Motor neuron (in vitro differentiated cells): ENCODE measurements around the gene C11orf65. TPM values are rescaled to one million over a fixed set of nuclear protein-coding genes. Genes with fewer than 3 reads are reported as not detected.
"Not testable (repeated sequence)": the region's sequence is repeated elsewhere in the genome, so short reads cannot be mapped to it uniquely, and the experiment has no call there.

Experiments
- ATAC-seq, 8 experiments: fragments of 200-7000 bp; cut with Tn5 transposase; replicated peaks in 6 of 8; 2 replicates each; pipeline ENCODE4 v1.8.0; 2021; ENCODE audit warnings: mild to moderate bottlenecking in 8 of 8, moderate library complexity in 8 of 8
- H3K27ac ChIP-seq, 2 donors: fragments of 250-450 bp; sonication (Bioruptor Pico); 2 replicates each; pipeline ENCODE4 v1.9.0; 2021; ENCODE audit warnings: antibody characterized with exemption in 2 of 2, mild to moderate bottlenecking in 2 of 2, moderate library complexity in 1 of 2
- H3K4me1 ChIP-seq, 2 donors: fragments of 250-450 bp; sonication (Bioruptor Pico); replicated peaks in 1 of 2; 2 replicates each; pipeline ENCODE4 v1.6.1; 2021; ENCODE audit warnings: antibody characterized with exemption in 2 of 2, mild to moderate bottlenecking in 2 of 2, moderate library complexity in 1 of 2
- H3K4me3 ChIP-seq, 5 donors: fragments of 250-450 bp; sonication (Bioruptor Pico); 2 replicates each; pipeline ENCODE4 v1.9.0; 2021; ENCODE audit warnings: antibody characterized with exemption in 5 of 5, mild to moderate bottlenecking in 5 of 5, moderate library complexity in 4 of 5
- WGBS, 10 experiments: fragments of 450-650 bp; shearing (Covaris generic); methylation state at CpG; one replicate each; pipeline ENCODE4 v1.0.0; 2022; 5-methylcytosine and 5-hydroxymethylcytosine counted together
- in situ Hi-C, 9 experiments: fragments of 400-800 bp; cut with MboI; loops; one replicate each; pipeline ENCODE4 v1.15.0; 2021; ENCODE audit warnings: low sequenced_read_pairs in 9 of 9, low pct_unique_long_range_greater_than_20kb in 2 of 9; ENCODE audit not compliant: unreplicated experiment in 9 of 9
- total RNA-seq, 8 experiments: library from RNA; unstranded; fragments of 300-600 nt; gene quantifications; 2 replicates each; pipeline versions ENCODE4 v1.2.3 to v1.2.4, GENCODE V29; 2022

Gene C11orf65
- total RNA-seq, 8 experiments from 2014 or later, result 1.4 to 4.0 (median 2.9) TPM

DNA sequence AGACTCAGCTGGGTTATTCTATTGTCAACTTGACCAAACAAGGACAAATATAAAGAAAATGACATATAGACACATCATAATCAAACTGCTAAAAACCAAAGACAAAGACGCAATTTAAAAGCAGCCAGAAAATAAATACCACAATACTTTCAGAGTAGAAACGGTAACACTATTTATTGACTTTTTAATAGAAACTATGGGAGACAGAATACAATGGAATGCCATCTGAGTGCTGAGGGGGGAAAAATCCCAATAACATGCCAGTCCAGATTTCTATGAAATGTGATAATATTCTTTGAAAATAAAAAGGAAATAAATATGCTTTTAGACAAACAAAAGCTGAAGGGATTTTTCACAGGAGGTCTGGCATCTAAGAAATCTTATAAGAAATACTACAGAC lies 30.7 kb downstream of the C11orf65 start:
- ATAC-seq, result no peak
- in situ Hi-C loops, result no loop called here
- Histone ChIP-seq H3K4me3 (no peak overlapping the region), H3K4me1 (no peaks in the 10 kb centered on the region), H3K27ac (no peak overlapping the region)
- WGBS, 10 experiments, result 56 to 100% (median 93%) methylated on average over 1 to 2 of the region's 2 CpGs

DNA sequence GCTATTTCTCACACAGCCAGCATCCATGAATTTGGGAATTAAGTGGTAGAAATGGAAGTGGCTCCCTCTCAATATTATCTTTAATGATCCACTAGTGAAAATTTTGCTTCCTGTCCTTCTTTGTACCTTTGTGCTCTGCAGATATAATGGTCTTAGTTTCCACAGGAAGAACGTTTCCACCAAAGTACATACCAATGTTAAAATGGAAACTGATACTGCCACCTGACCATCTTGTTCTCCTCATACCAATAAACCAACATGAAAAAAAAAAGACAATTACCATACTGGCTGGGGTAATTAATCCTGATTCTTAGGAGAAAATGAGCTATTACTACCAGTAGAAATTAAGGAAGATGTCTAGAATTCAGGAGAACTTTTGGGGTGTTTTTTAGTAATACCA lies 32.3 kb downstream of the C11orf65 start:
- Histone ChIP-seq H3K27ac (no peak overlapping the region), H3K4me1 (no peaks in the 10 kb centered on the region), H3K4me3 (no peak overlapping the region)
- 40 to 100% (median 79%) methylated on average over 1 of the region's 1 CpG; no CpG with 5 or more reads in 6 of the 10 experiments for WGBS, 10 experiments
- in situ Hi-C loops, result no loop called here
- ATAC-seq, result no peak

DNA sequence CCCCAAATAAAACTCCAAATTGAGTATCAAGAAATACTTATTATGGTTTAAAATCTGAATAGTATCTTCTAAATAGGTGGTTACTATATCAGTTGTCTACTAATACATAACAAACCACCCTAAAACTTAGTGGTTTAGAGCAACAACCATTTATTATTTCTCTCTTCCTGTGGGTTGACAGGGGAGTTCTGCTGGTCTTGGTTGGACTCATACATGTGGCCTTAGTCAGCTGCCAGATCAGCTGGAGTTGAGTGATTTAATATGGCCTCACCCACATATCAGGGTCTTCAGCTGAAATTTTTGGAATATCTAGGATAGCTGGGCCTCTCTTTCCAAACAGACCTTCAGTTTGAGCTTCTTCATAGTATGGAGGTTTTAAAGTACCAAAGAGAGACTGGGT lies 34.5 kb downstream of the C11orf65 start:
- no peak for ATAC-seq
- H3K27ac ChIP-seq, result no peak overlapping the region
- no peaks in the 10 kb centered on the region for H3K4me1 ChIP-seq
- in situ Hi-C loops, result no loop called here
- H3K4me3 ChIP-seq, result no peak overlapping the region

DNA sequence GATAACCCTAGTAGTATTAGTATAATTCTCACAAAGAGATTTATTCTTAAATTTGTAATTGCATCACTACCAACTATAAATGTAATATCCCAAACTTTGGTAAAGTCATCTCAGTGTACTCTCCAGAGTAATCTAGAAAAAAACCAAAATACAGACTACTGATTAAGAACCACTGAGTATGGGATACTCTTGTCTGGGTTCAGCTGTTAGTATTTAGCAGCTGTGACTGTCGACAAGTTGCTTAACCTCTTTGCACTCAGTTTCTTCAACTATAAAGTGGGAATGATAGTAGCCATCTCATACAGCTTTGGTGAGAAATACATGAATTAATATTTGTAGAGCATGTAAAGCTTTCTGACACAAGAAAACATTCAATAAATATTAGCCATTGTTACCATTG lies 35.3 kb downstream of the C11orf65 start:
- ATAC-seq, result no peak
- H3K27ac ChIP-seq, result no peak overlapping the region
- no peak overlapping the region for H3K4me3 ChIP-seq
- in situ Hi-C loops, result no loop called here
- H3K4me1 ChIP-seq, result no peaks in the 10 kb centered on the region
- WGBS, 10 experiments, result 13 to 100% (median 75%) methylated on average over 1 of the region's 1 CpG; no CpG with 5 or more reads in 2 of the 10 experiments

DNA sequence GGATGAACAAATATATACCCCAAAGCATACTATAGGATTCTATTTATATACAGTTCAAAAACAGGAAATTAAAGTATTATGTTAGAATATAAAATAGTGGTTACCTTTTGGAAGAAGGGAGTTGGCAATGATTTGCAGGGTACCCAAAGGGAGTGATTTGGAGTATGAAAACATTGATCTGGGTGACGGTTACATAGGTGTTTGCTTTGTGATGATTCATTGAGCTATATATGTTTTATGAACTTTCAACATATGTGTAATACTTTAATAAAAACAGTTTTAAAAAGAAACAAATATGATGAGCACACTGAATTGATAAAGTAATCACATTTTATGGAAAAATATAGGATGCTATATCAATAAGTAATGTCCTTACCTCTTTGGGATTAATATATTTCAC lies 36.0 kb downstream of the C11orf65 start:
- Histone ChIP-seq H3K4me1 (no peaks in the 10 kb centered on the region), H3K27ac (no peak overlapping the region), H3K4me3 (no peak overlapping the region)
- 43 to 100% (median 100%) methylated on average over 1 of the region's 1 CpG; no CpG with 5 or more reads in 4 of the 10 experiments for WGBS, 10 experiments
- no peak for ATAC-seq
- in situ Hi-C loops, result no loop called here

DNA sequence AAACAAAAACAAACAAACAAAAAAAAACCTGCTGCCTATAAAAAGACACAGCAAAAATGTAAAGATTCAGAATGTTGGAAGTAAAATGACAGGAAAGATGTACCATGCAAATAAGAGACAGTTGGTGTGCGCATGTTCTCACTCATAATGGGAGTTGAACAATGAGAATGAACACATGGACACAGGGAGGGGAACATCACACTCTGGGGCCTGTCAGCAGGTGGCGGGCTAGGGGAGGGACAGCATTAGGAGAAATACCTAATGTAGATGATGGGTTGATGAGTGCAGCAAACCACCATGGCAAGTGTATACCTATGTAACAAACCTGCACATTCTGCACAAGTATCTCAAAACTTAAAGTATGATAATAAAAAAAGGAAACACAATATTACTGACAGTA lies 49.8 kb downstream of the C11orf65 start:
- in situ Hi-C loops, H3K4me3 ChIP-seq, H3K27ac ChIP-seq, H3K4me1 ChIP-seq: not testable (repeated sequence)
- WGBS, 10 experiments, result 35 to 100% (median 93%) methylated on average over 1 to 2 of the region's 2 CpGs; no CpG with 5 or more reads in 3 of the 10 experiments
- peak in 3 of 8 experiments; percentile 55 to 58 (median 56) for ATAC-seq

DNA sequence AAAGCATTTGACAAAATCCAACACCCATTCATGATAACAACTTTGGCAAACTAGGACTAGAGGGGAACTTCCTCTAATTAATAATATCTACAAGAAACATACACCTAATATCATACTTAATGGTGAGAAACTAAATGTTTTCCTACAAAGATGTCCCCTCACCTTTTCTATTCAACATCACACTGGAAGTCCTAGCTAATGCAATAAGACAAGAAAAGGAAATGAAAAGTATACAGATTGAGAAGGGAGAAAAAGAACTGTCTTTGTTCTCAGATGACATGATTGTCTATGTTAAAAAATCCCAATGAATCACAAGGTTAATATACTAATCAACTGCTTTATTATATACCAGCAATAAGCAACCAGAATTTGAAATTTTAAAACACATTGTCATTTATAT lies 52.4 kb downstream of the C11orf65 start:
- in situ Hi-C loops, result no loop called here
- no peaks in the 10 kb centered on the region for H3K4me1 ChIP-seq
- H3K27ac ChIP-seq, result no peak overlapping the region
- ATAC-seq, result no peak
- H3K4me3 ChIP-seq, result no peak overlapping the region

DNA sequence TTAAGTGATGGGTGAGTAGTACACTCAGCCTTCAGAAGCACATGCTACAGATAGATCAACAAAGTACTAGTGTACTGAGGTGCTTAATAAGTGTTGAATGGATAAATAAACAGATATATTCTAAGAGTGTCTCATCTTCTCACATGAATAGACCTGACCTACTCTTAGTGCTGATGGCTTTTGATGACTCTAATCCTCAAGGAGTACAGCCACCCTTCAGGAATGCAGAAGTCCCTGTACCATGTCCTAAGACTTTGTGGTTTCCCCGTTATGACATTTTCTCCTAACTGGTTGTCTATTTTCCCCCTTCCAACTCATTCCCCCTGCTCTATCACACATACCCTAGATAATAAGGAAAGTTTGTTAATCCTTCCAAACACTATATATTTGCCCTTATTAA lies 61.6 kb downstream of the C11orf65 start:
- Histone ChIP-seq H3K27ac (no peak overlapping the region), H3K4me3 (no peak overlapping the region), H3K4me1 (no peaks in the 10 kb centered on the region)
- 29 to 100% (median 73%) methylated on average over 1 of the region's 1 CpG; no CpG with 5 or more reads in 4 of the 10 experiments for WGBS, 10 experiments
- in situ Hi-C loops, result no loop called here
- ATAC-seq, result no peak

DNA sequence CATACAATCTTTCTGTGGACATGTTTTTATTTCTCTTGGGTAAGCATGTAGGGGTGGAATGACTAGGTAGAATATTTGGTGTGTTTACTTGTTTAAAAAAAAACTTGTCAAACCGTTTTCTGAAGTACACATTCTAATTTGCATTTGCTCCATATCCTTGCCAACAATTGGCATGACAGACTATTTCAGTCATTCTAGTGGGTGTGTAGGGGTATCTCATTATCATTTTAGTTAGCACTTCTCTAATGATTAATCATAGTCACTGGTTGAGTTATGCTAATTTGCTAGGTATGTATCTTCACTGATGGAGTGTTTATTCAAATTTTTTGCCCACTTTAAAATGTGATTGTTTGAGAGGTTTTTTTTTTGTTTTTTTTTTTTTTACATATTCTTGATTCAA lies 64.3 kb downstream of the C11orf65 start:
- in situ Hi-C loops, result no loop called here
- Histone ChIP-seq H3K4me3 (no peak overlapping the region), H3K4me1 (no peaks in the 10 kb centered on the region), H3K27ac (no peak overlapping the region)
- ATAC-seq, result peak in 2 of 8 experiments; percentile 43 to 50
- WGBS, 10 experiments, result 0 to 100% (median 64%) methylated on average over 1 of the region's 1 CpG

DNA sequence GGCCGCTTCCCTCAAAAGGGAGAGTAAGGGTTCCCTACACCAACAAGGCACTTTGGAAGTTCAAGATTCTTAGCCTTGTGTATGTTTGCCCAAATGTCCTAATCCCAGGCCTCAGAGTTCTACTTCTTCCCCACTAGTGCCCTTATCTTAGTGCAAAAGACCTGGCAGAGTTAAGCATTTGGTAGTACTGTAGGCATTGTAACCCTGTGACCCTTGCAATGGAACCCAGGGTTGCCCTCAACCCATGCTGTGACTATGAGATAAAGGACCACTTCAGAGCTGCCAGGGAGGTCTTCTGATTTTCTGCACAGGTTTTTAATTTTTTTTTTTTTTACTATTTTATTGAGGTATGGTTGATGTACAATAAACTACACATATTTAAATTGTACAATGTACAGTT lies 65.1 kb downstream of the C11orf65 start:
- Histone ChIP-seq H3K27ac (no peak overlapping the region), H3K4me3 (no peak overlapping the region), H3K4me1 (no peaks in the 10 kb centered on the region)
- no peak for ATAC-seq
- in situ Hi-C loops, result no loop called here
- 100% methylated on average over 1 of the region's 1 CpG; no CpG with 5 or more reads in 9 of the 10 experiments for WGBS, 10 experiments

DNA sequence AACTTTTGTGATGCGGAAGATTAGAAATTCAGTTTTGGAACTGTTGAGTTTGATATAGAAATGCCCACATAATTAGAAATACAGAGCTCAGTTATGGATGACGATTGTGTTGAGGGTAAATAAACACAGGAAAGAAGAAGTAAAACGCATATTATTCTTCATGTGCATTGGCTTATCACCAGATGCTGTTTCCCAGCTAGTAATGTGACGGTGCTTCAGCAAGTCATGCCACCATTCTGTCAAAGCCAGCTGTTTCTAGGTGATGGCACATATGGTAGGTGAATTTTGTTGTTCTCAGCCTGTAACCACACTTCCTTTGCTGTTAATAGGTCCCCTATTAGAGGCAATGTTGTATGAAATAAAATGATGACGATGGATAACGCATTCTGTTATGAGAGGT lies 68.9 kb downstream of the C11orf65 start:
- 46 to 93% (median 87%) methylated on average over 3 to 6 of the region's 6 CpGs; no CpG with 5 or more reads in 1 of the 10 experiments for WGBS, 10 experiments
- Histone ChIP-seq H3K4me1 (no peaks in the 10 kb centered on the region), H3K27ac (no peak overlapping the region), H3K4me3 (no peak overlapping the region)
- no peak for ATAC-seq
- in situ Hi-C loops, result no loop called here

DNA sequence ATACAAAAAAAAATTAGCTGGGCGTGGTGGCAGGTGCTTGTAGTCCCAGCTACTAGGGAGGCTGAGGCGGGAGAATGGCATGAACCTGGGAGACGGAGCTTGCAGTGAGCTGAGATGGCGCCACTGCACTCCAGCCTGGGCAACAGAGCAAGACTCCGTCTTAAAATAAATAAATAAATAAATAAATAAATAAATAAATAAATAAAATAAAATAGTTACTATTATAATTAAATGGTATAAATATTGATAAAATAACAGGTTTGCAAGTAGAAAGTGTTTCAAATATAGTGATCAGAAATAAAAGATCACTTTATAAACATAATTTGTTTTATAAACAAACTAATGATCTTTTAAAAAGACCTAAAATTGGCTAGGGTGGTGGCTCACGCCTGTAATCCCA lies 70.7 kb downstream of the C11orf65 start:
- 71 to 96% (median 82%) methylated on average over 1 to 6 of the region's 6 CpGs; no CpG with 5 or more reads in 1 of the 10 experiments for WGBS, 10 experiments
- H3K4me3 ChIP-seq, in situ Hi-C loops, ATAC-seq, H3K4me1 ChIP-seq, H3K27ac ChIP-seq: not testable (repeated sequence)

DNA sequence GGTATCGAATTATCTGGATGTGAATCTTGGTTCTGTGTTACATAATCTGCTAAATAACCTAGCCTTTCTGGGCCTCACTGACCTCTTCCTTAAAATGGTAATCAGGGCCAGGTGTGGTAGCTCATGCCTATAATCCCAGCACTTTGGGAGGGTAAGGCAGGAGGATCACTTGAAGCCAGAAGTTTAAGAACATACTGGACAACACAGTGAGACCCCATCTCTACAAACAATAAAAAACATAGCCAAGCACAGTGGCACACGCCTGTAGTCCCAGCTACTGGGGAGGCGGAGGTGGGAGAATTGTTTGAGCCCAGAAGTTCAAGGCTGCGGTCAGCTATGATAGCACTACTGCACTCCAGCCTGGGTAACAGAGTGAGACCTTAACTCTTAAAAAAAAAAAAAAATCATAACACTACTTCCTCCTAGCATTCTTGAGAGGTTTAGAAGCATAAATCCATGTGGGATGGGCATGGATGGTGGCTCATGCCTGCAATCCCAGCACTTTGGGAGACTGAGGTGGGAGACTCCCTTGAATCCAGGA lies 72.5 kb downstream of the C11orf65 start:
- no peaks in the 10 kb centered on the region for H3K4me1 ChIP-seq
- no peak overlapping the region for H3K4me3 ChIP-seq
- WGBS, 10 experiments, result 13 to 100% (median 92%) methylated on average over 1 to 3 of the region's 4 CpGs; no CpG with 5 or more reads in 4 of the 10 experiments
- H3K27ac ChIP-seq, result no peak overlapping the region
- no peak for ATAC-seq
- in situ Hi-C loops, result no loop called here

DNA sequence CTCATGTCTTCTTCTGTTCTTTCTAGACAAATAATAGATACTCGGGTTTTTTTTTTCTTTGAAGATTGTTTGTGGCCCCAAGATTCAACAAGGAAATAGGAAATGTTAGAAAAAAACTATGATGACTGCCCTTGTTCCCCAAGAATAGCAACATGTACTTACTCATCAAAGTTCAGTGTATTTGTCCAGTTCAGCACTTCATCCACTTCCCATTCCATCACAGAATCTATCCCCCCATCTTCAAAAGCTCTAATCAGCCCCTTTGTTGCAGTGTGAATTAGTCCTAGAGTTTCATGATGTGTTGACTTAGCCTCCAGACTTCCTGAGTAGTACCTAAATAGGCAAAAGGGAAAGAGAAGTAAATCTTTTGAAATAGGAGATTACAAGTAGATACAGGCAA lies 74.3 kb downstream of the C11orf65 start:
- no peak for ATAC-seq
- WGBS, 10 experiments, result 0 to 83% (median 50%) methylated on average over 1 of the region's 1 CpG
- in situ Hi-C loops, result no loop called here
- Histone ChIP-seq H3K4me3 (no peak overlapping the region), H3K4me1 (no peaks in the 10 kb centered on the region), H3K27ac (no peak overlapping the region)
